GM12878 (cell line): ENCODE data around the gene SLC11A1. TPM values are rescaled to one million over a fixed set of nuclear protein-coding genes. Genes with fewer than 3 reads are reported as not detected.

Source experiments
- ATF2 ChIP-seq: IDR thresholded peaks from 2 replicates; pipeline ENCODE4 v1.6.1; 2012; ENCODE audit warnings: low read length, inconsistent platforms
- ATF3 ChIP-seq: IDR thresholded peaks from 2 replicates; pipeline ENCODE4 v1.6.1; 2011; ENCODE audit warnings: low read depth, mild to moderate bottlenecking, low read length, moderate library complexity, borderline replicate concordance; ENCODE audit errors: extremely low read depth
- CHD1 ChIP-seq: IDR thresholded peaks from 2 replicates; pipeline ENCODE4 v1.6.1; 2012; ENCODE audit warnings: low read depth, low read length, improper control_type of control experiment
- GABPA ChIP-seq: IDR thresholded peaks from 2 replicates; pipeline ENCODE4 v1.6.1; 2014; ENCODE audit warnings: antibody characterized with exemption, low read depth, mild to moderate bottlenecking, inconsistent platforms
- IKZF2 ChIP-seq, 2 experiments: fragments of 450-650 bp; IDR thresholded peaks; 2 replicates each; pipeline ENCODE4 v1.6.1; 2017; ENCODE audit warnings: mild to moderate bottlenecking in 2 of 2, moderate library complexity in 2 of 2
- KAT2A ChIP-seq: conservative IDR thresholded peaks from 2 replicates; pipeline ENCODE4 v1.6.1; 2011; ENCODE audit warnings: low read depth, low read length; ENCODE audit not compliant: control insufficient read depth
- MEF2A ChIP-seq: IDR thresholded peaks from 2 replicates; pipeline ENCODE4 v1.6.1; 2011; ENCODE audit warnings: low read depth, mild to moderate bottlenecking, low read length, moderate library complexity; ENCODE audit not compliant: insufficient read depth
- MTA2 ChIP-seq: fragments of 450-650 bp; IDR thresholded peaks from 2 replicates; pipeline ENCODE4 v1.6.1; 2016; ENCODE audit warnings: low read depth, mild to moderate bottlenecking, moderate library complexity
- NBN ChIP-seq: fragments of 450-650 bp; IDR thresholded peaks from 2 replicates; pipeline ENCODE4 v1.6.1; 2016
- SP1 ChIP-seq: IDR thresholded peaks from one replicate; pipeline ENCODE4 v1.6.1; 2011; ENCODE audit warnings: low read depth, low read length
- TCF3 ChIP-seq: IDR thresholded peaks from 2 replicates; pipeline ENCODE4 v1.6.1; 2012; ENCODE audit warnings: low read depth, mild to moderate bottlenecking, low read length, borderline replicate concordance; ENCODE audit not compliant: insufficient read depth
- USF2 ChIP-seq: IDR thresholded peaks from 2 replicates; pipeline ENCODE4 v1.6.1; 2011; ENCODE audit warnings: low read depth, low read length, improper control_type of control experiment, borderline replicate concordance
- YBX1 ChIP-seq: fragments of 450-650 bp; IDR thresholded peaks from 2 replicates; pipeline ENCODE4 v1.6.1; 2016; ENCODE audit warnings: antibody characterized with exemption
- ZNF24 ChIP-seq: fragments of 450-650 bp; IDR thresholded peaks from 2 replicates; pipeline ENCODE4 v1.6.1; 2017; ENCODE audit warnings: antibody characterized with exemption, mild to moderate bottlenecking
- polyA plus RNA-seq, 11 experiments: library from polyadenylated mRNA; depleted of rRNA in 4 of 11; unstranded in 6 of 11; stranded (reverse) in 5 of 11; fragments of >200 nt; fragmentation: Nextera tagmentation in 4 of 11; fragmentation: Illumina TruSeq in 1 of 11; extraction: Ambion mirVana in 4 of 11; extraction: Trizol in 1 of 11; gene quantifications; 1 replicate in 1 of 11; 2 replicates in 10 of 11; pipeline versions ENCODE4 v1.2.1 to v1.2.3, GENCODE V29; 2011 to 2016; ENCODE audit warnings: inconsistent platforms in 2 of 11, missing spikeins in 2 of 11, low read depth in 1 of 11
- total RNA-seq, 4 experiments: library from RNA; depleted of rRNA in 3 of 4; stranded (reverse); fragments of >200 nt in 3 of 4; fragmentation: Illumina TruSeq in 1 of 4; extraction: Trizol in 1 of 4; gene quantifications; 2 replicates each; pipeline versions ENCODE4 v1.2.1 to v1.2.3, GENCODE V29; 2013 to 2021
- TF ChIP-seq, protein P1 (sequence below): fragments of 450-650 bp; IDR thresholded peaks from 2 replicates; pipeline ENCODE4 v1.6.1; 2016; ENCODE audit warnings: mild to moderate bottlenecking, moderate library complexity, borderline replicate concordance
- TF ChIP-seq, protein P2 (sequence below): fragments of 450-650 bp; conservative IDR thresholded peaks from 2 replicates; pipeline ENCODE4 v1.6.1; 2017; ENCODE audit warnings: mild to moderate bottlenecking, moderate library complexity
- TF ChIP-seq, protein P3 (sequence below): fragments of 450-650 bp; IDR thresholded peaks from 2 replicates; pipeline ENCODE4 v1.6.1; 2017; ENCODE audit warnings: mild to moderate bottlenecking, moderate library complexity

Gene SLC11A1
- total and polyA plus RNA-seq, 10 of the 15 experiments (the other 5 are each of a cell fraction or from before 2014, with no cell fraction given): 0.03 to 0.38 (median 0.12) TPM

DNA sequence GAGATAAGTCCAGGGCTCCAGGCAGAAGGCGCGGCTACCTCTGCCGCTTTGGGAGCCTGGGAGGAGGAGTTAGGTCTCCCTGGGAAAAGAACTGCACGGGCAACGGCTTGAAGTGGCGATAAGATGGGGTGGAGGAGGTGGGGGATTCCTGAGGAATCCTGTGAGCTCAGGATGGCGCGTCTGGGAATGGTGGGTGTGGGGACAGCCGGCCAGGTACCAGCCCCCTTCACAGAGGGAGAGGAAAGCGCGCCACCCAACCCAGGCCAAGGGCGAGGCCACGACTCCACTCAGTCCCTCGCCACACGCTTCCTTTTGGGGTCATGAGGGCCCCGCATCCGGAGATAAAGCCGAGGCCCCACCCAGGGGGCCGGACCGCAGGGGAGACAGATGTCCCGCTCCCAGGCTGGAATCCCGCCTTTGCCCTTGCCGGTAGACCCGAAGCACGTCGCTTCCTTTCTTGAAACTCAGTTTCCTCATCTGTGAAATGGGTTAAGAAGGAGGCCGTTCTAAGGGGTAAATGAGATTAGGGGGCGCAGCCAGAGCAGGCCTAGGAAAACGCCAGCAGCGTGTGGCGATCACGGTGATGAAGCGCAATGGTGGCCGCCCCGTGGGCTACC, 15.9 kb downstream of the SLC11A1 start (continued):
- TF ChIP-seq, protein P1, sequence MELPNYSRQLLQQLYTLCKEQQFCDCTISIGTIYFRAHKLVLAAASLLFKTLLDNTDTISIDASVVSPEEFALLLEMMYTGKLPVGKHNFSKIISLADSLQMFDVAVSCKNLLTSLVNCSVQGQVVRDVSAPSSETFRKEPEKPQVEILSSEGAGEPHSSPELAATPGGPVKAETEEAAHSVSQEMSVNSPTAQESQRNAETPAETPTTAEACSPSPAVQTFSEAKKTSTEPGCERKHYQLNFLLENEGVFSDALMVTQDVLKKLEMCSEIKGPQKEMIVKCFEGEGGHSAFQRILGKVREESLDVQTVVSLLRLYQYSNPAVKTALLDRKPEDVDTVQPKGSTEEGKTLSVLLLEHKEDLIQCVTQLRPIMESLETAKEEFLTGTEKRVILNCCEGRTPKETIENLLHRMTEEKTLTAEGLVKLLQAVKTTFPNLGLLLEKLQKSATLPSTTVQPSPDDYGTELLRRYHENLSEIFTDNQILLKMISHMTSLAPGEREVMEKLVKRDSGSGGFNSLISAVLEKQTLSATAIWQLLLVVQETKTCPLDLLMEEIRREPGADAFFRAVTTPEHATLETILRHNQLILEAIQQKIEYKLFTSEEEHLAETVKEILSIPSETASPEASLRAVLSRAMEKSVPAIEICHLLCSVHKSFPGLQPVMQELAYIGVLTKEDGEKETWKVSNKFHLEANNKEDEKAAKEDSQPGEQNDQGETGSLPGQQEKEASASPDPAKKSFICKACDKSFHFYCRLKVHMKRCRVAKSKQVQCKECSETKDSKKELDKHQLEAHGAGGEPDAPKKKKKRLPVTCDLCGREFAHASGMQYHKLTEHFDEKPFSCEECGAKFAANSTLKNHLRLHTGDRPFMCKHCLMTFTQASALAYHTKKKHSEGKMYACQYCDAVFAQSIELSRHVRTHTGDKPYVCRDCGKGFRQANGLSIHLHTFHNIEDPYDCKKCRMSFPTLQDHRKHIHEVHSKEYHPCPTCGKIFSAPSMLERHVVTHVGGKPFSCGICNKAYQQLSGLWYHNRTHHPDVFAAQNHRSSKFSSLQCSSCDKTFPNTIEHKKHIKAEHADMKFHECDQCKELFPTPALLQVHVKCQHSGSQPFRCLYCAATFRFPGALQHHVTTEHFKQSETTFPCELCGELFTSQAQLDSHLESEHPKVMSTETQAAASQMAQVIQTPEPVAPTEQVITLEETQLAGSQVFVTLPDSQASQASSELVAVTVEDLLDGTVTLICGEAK: no peak
- no peak for TF ChIP-seq ATF3
- TF ChIP-seq ATF2: no peak
- no peak for TF ChIP-seq YBX1
- TF ChIP-seq IKZF2 (IDR thresholded peaks at IDR 0.05): peak; percentile 76 to 78
- no peak for TF ChIP-seq USF2
- no peak for TF ChIP-seq GABPA
- TF ChIP-seq CHD1: no peak
- 0 out of 2 replicates have a peak, but pooled peaks have one; percentile 41 for TF ChIP-seq TCF3
- no peak for TF ChIP-seq ZNF24
- no peak for TF ChIP-seq SP1
- TF ChIP-seq, protein P2, sequence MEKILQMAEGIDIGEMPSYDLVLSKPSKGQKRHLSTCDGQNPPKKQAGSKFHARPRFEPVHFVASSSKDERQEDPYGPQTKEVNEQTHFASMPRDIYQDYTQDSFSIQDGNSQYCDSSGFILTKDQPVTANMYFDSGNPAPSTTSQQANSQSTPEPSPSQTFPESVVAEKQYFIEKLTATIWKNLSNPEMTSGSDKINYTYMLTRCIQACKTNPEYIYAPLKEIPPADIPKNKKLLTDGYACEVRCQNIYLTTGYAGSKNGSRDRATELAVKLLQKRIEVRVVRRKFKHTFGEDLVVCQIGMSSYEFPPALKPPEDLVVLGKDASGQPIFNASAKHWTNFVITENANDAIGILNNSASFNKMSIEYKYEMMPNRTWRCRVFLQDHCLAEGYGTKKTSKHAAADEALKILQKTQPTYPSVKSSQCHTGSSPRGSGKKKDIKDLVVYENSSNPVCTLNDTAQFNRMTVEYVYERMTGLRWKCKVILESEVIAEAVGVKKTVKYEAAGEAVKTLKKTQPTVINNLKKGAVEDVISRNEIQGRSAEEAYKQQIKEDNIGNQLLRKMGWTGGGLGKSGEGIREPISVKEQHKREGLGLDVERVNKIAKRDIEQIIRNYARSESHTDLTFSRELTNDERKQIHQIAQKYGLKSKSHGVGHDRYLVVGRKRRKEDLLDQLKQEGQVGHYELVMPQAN: peak; percentile 22; the same call in 1 of the 2 replicates
- TF ChIP-seq KAT2A: no peak
- no peak for TF ChIP-seq MEF2A
- TF ChIP-seq NBN: peak; percentile 83
- TF ChIP-seq, protein P3, sequence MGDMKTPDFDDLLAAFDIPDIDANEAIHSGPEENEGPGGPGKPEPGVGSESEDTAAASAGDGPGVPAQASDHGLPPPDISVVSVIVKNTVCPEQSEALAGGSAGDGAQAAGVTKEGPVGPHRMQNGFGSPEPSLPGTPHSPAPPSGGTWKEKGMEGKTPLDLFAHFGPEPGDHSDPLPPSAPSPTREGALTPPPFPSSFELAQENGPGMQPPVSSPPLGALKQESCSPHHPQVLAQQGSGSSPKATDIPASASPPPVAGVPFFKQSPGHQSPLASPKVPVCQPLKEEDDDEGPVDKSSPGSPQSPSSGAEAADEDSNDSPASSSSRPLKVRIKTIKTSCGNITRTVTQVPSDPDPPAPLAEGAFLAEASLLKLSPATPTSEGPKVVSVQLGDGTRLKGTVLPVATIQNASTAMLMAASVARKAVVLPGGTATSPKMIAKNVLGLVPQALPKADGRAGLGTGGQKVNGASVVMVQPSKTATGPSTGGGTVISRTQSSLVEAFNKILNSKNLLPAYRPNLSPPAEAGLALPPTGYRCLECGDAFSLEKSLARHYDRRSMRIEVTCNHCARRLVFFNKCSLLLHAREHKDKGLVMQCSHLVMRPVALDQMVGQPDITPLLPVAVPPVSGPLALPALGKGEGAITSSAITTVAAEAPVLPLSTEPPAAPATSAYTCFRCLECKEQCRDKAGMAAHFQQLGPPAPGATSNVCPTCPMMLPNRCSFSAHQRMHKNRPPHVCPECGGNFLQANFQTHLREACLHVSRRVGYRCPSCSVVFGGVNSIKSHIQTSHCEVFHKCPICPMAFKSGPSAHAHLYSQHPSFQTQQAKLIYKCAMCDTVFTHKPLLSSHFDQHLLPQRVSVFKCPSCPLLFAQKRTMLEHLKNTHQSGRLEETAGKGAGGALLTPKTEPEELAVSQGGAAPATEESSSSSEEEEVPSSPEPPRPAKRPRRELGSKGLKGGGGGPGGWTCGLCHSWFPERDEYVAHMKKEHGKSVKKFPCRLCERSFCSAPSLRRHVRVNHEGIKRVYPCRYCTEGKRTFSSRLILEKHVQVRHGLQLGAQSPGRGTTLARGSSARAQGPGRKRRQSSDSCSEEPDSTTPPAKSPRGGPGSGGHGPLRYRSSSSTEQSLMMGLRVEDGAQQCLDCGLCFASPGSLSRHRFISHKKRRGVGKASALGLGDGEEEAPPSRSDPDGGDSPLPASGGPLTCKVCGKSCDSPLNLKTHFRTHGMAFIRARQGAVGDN: no peak
- no peak for TF ChIP-seq MTA2
